Natural killer cell (primary cell): ENCODE measurements around the gene SLC35A4. TPM values are rescaled to one million over a fixed set of nuclear protein-coding genes. Genes with fewer than 3 reads are reported as not detected.
"Not testable (repeated sequence)": the region's sequence is repeated elsewhere in the genome, so short reads cannot be mapped to it uniquely, and the experiment has no call there.

Source experiments
- ATAC-seq, 3 donors: fragments of 150-1000 bp in 2 of 3; fragments of 200-7000 bp in 1 of 3; cut with Tn5 transposase; 1 replicate in 1 of 3; 2 replicates in 2 of 3; pipeline ENCODE4 v1.10.0; 2021; ENCODE audit warnings: mild to moderate bottlenecking in 2 of 3, moderate library complexity in 2 of 3
- DNase-seq, 2 donors: peaks; one replicate each; pipeline versions ENCODE4 v3.0.0 to v3.0.0-alpha.2; 2013 to 2021; ENCODE audit warnings: mixed read lengths in 1 of 2
- H3K27ac ChIP-seq: one replicate; pipeline ENCODE4 v1.5.1; 2013; ENCODE audit warnings: mild to moderate bottlenecking, low read length
- H3K27me3 ChIP-seq: one replicate; pipeline ENCODE4 v1.6.1; 2013; ENCODE audit warnings: low read length; ENCODE audit not compliant: control insufficient read depth, insufficient read depth
- H3K36me3 ChIP-seq: one replicate; pipeline ENCODE4 v1.6.1; 2013; ENCODE audit warnings: low read length; ENCODE audit not compliant: control insufficient read depth, insufficient read depth
- H3K4me1 ChIP-seq: one replicate; pipeline ENCODE4 v1.6.1; 2013; ENCODE audit warnings: low read length; ENCODE audit not compliant: control insufficient read depth, insufficient read depth
- H3K4me3 ChIP-seq: one replicate; pipeline ENCODE4 v1.5.1; 2013; ENCODE audit warnings: low read length
- H3K9me3 ChIP-seq: one replicate; pipeline ENCODE4 v1.6.1; 2013; ENCODE audit warnings: low read length; ENCODE audit not compliant: control insufficient read depth, insufficient read depth
- H3K27ac Mint-ChIP-seq, 2 donors: one replicate each; pipeline ENCODE4 v1.8.0; 2022; ENCODE audit warnings: mild to moderate bottlenecking in 2 of 2, mixed read lengths in 2 of 2, moderate library complexity in 1 of 2
- H3K27me3 Mint-ChIP-seq, 2 donors: one replicate each; pipeline ENCODE4 v1.8.0; 2022; ENCODE audit warnings: low read depth in 2 of 2, mixed read lengths in 2 of 2
- H3K36me3 Mint-ChIP-seq: one replicate; pipeline ENCODE4 v1.8.0; 2022; ENCODE audit warnings: mixed read lengths
- H3K4me1 Mint-ChIP-seq, 2 donors: one replicate each; pipeline ENCODE4 v1.8.0; 2022; ENCODE audit warnings: mixed read lengths in 2 of 2
- H3K4me3 Mint-ChIP-seq: one replicate; pipeline ENCODE4 v1.8.0; 2022; ENCODE audit warnings: mild to moderate bottlenecking, moderate library complexity, mixed read lengths
- H3K9me3 Mint-ChIP-seq, 2 donors: one replicate each; pipeline ENCODE4 v1.8.0; 2022; ENCODE audit warnings: mixed read lengths in 2 of 2
- WGBS: methylation state at CpG from one replicate; pipeline ENCODE4 v1.1.7; 2013; ENCODE audit warnings: missing lambda C conversion rate; ENCODE audit not compliant: insufficient coverage; 5-methylcytosine and 5-hydroxymethylcytosine counted together
- intact Hi-C: fragments of 100-400 bp; cut with micrococcal nuclease; formaldehyde crosslinking; loops from one replicate; pipeline ENCODE4 v1.14.2; 2022
- total RNA-seq, 4 donors: library from RNA; stranded (reverse); fragments of 120-200 nt in 1 of 4; gene quantifications; one replicate each; pipeline versions ENCODE4 v1.2.3 to v1.2.4, GENCODE V29; 2013 to 2022
- TF ChIP-seq, protein P1 (sequence below): fragments of 200-600 bp; IDR thresholded peaks from one replicate; pipeline ENCODE4 v1.8.0; 2022; ENCODE audit warnings: antibody characterized with exemption

The SLC35A4 gene
- total RNA-seq, 3 donors from 2014 or later (not counting 1 experiment from before 2014, with no cell fraction given) = 63.1 to 76.1 (median 72.3) TPM

DNA sequence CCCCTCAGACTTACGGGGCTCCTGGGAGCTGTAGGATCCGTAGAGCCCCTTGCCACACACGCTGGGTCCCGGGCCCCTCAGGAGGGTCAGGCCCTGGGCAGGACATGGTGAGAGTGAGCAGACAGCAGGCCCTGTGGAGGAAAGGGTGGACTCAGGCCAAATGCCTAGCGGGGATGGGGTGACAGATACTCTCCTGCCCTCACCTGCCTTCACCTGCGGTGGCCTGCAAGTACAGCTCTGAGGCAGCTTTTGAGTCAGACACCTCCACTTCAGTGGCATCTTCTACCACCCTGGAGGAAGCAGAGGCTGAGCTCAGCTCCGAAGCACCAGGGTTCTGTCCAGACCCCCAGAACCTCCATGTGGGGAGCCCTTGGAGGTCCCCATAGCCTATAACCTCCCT lies 26.2 kb downstream of the SLC35A4 start:
- ATAC-seq (no peak), DNase-seq (no peak)
- TF ChIP-seq, protein P1, sequence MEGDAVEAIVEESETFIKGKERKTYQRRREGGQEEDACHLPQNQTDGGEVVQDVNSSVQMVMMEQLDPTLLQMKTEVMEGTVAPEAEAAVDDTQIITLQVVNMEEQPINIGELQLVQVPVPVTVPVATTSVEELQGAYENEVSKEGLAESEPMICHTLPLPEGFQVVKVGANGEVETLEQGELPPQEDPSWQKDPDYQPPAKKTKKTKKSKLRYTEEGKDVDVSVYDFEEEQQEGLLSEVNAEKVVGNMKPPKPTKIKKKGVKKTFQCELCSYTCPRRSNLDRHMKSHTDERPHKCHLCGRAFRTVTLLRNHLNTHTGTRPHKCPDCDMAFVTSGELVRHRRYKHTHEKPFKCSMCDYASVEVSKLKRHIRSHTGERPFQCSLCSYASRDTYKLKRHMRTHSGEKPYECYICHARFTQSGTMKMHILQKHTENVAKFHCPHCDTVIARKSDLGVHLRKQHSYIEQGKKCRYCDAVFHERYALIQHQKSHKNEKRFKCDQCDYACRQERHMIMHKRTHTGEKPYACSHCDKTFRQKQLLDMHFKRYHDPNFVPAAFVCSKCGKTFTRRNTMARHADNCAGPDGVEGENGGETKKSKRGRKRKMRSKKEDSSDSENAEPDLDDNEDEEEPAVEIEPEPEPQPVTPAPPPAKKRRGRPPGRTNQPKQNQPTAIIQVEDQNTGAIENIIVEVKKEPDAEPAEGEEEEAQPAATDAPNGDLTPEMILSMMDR = no peak
- intact Hi-C loops = no loop called here
- no peaks in the 10 kb centered on the region for H3K4me1 Mint-ChIP-seq
- H3K36me3 Mint-ChIP-seq = no peaks in the 10 kb centered on the region
- Histone ChIP-seq H3K4me3 (no peak overlapping the region), H3K36me3 (no peaks in the 10 kb centered on the region), H3K27ac (no peak overlapping the region), H3K27me3 (peaks cover 3% of the 10 kb centered on the region), H3K4me1 (peaks cover 7% of the 10 kb centered on the region), H3K9me3 (no peaks in the 10 kb centered on the region)
- H3K27me3 Mint-ChIP-seq = peaks cover 5 to 12% of the 10 kb centered on the region in 2 donors
- H3K4me3 Mint-ChIP-seq = no peak overlapping the region
- 90% methylated on average over 7 of the region's 7 CpGs for WGBS
- no peak overlapping the region for H3K27ac Mint-ChIP-seq
- H3K9me3 Mint-ChIP-seq = no peaks in the 10 kb centered on the region

DNA sequence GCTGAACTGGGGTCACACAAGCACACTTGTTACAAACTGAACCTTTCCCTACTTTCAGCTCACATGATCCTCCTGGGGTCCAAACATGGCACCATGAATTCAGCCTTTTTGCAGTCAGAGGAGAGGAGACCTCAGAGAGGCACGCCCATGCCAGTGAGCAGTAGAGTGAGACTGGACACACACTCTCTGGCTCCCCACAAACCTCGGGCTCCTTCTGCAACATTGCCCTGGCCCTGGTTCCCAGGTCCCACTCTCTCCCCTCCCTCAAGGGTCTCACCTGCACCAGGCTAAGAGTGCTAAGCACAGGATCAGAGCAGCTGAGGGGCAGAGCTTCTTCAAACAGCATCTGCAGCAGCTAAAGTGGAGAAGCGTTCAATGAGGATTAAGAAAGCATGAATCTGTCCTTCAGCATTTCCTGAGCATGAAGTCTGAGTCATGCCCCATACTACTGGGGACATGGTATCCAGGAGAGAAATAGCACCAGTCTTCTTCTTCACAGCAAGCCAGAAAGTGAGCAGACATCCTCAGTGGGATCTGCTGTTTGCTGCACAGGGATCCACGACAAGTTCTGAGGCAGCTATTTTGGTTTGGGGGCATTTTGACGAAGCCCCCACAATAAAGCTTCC lies 27.2 kb downstream of the SLC35A4 start:
- no peaks in the 10 kb centered on the region for H3K4me1 Mint-ChIP-seq
- H3K27me3 Mint-ChIP-seq = peaks cover 2 to 4% of the 10 kb centered on the region in 2 donors
- H3K4me3 Mint-ChIP-seq = no peak overlapping the region
- no peaks in the 10 kb centered on the region for H3K9me3 Mint-ChIP-seq
- no peaks in the 10 kb centered on the region for H3K27me3 ChIP-seq
- no peaks in the 10 kb centered on the region for H3K36me3 ChIP-seq
- no peak overlapping the region for H3K27ac Mint-ChIP-seq
- WGBS = 77% methylated on average over 5 of the region's 5 CpGs
- ATAC-seq (no peak), DNase-seq (no peak)
- TF ChIP-seq, protein P1 = no peak
- H3K4me3 ChIP-seq = no peak overlapping the region
- no peak overlapping the region for H3K27ac ChIP-seq
- H3K9me3 ChIP-seq = no peaks in the 10 kb centered on the region
- intact Hi-C loops = no loop called here
- H3K36me3 Mint-ChIP-seq = no peaks in the 10 kb centered on the region
- peaks cover 7% of the 10 kb centered on the region for H3K4me1 ChIP-seq

DNA sequence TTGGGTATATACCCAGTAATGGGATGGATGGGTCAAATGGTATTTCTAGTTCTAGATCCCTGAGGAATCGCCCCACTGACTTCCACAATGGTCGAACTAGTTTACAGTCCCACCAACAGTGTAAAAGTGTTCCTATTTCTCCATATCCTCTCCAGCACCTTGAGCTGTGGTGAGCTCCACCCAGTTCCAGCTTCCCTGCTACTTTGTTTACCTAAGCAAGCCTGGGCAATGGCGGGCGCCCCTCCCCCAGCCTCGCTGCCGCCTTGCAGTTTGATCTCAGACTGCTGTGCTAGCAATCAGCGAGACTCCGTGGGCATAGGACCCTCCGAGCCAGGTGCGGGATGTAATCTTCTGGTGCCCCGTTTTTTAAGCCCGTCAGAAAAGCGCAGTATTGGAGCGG lies 28.4 kb downstream of the SLC35A4 start:
- H3K36me3 Mint-ChIP-seq, H3K4me3 Mint-ChIP-seq, H3K4me1 ChIP-seq, H3K4me3 ChIP-seq, H3K27ac Mint-ChIP-seq, ATAC-seq, H3K27me3 Mint-ChIP-seq, H3K9me3 Mint-ChIP-seq, H3K36me3 ChIP-seq, H3K4me1 Mint-ChIP-seq, H3K27me3 ChIP-seq, H3K27ac ChIP-seq, H3K9me3 ChIP-seq, DNase-seq, intact Hi-C loops: not testable (repeated sequence)
- 69% methylated on average over 13 of the region's 14 CpGs for WGBS

DNA sequence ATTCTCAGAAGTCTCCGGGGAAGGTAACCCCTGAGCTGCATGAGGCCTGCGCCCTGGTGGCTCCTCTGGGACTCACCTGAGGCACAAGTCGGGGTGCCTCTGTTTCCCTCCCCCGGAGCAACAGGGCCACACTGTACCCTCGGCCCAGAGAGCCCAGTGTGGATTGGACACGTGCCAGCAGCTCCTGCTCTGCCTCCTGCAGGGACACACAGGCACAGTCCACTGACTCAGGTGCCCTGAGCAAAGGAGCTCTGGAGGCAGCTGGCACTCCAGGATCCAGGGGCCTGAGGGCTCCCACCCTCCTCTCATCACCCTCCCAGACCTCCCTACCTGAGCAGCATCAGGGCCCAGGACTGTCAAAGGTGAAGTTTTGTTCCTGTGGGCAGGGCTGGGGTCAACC lies 29.5 kb downstream of the SLC35A4 start:
- Mint-ChIP-seq H3K4me3 (no peak overlapping the region), H3K27ac (no peak overlapping the region), H3K36me3 (no peaks in the 10 kb centered on the region), H3K4me1 (no peaks in the 10 kb centered on the region), H3K9me3 (no peaks in the 10 kb centered on the region), H3K27me3 (peaks cover 0 to 2% of the 10 kb centered on the region in 2 donors)
- no peaks in the 10 kb centered on the region for H3K36me3 ChIP-seq
- WGBS = 80% methylated on average over 6 of the region's 6 CpGs
- TF ChIP-seq, protein P1 = no peak
- no peak for ATAC-seq
- peaks cover 7% of the 10 kb centered on the region for H3K4me1 ChIP-seq
- H3K27ac ChIP-seq = no peak overlapping the region
- no peak overlapping the region for H3K4me3 ChIP-seq
- DNase-seq = no peak
- no peaks in the 10 kb centered on the region for H3K9me3 ChIP-seq
- no peaks in the 10 kb centered on the region for H3K27me3 ChIP-seq
- intact Hi-C loops = no loop called here
